Activated naive CD4-positive, alpha-beta T cell treated with anti-CD3 and anti-CD28 coated beads, Interleukin-2, amount 50 U/mL, for 24 hours (primary cell): ENCODE data around the gene GTSE1.

Experiments used
- H3K27ac Mint-ChIP-seq: one replicate; pipeline ENCODE4 v1.8.0; 2021; ENCODE audit warnings: mild to moderate bottlenecking, mixed read lengths
- H3K27me3 Mint-ChIP-seq: one replicate; pipeline ENCODE4 v1.8.0; 2021; ENCODE audit warnings: mixed read lengths
- H3K36me3 Mint-ChIP-seq: one replicate; pipeline ENCODE4 v1.8.0; 2021; ENCODE audit warnings: mixed read lengths
- H3K4me1 Mint-ChIP-seq: one replicate; pipeline ENCODE4 v1.8.0; 2021; ENCODE audit warnings: mixed read lengths
- H3K4me3 Mint-ChIP-seq: one replicate; pipeline ENCODE4 v1.8.0; 2021; ENCODE audit warnings: mild to moderate bottlenecking, mixed read lengths
- H3K9me3 Mint-ChIP-seq: one replicate; pipeline ENCODE4 v1.8.0; 2021; ENCODE audit warnings: mixed read lengths

Gene GTSE1

DNA sequence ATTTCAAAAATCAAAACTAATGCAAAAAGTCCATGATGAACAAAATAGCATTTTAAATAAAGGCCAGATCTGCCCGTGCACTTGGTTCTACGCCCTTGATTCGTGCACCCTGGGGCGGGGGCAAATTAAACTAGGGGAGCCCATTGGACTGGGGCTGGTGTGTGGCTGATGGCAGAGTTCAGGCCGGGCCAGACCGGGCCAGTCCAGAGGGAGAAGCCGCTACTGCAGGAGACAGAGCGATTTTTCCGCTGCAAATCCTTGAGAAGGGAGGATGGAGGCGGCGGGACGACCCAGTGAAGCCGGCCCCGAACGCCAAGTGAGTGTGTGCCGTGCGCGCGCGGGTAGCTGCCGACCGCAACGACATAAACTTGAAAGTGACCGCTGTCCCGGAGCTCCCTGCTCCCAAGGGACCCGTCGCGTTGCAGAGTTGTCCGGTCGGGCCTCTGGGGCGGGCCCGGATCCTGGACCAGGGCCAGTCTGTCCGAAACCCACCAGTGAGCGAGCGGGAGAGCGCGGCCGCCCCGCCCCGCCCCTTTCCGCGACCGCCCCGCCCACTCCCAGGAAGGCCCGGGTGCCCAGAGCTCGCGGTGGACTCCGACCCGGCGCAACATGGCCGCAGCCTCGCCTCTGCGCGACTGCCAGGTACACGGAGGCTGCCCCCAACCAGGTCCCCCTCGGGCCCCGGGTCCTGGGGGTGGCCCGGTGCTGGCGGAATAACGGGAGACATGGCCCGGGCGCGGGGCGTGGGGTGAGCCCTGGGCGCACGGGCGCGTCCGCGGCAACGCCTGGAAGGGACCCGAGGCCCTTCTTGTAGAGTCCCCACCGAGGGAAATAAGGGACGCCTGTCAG is 29.0 kb upstream of the GTSE1 start, which contains the start of gene TTC38:
Gene TTC38 (plus strand): TSS at position 578 of the 849 bp plus-strand sequence. CDS start 32 bp downstream, at position 610.
- peak within 1 kb of the TSS; percentile 89 for H3K4me3 Mint-ChIP-seq
- peaks cover 15% of the 10 kb centered on the region for H3K4me1 Mint-ChIP-seq
- peaks cover 18% of the 10 kb centered on the region for H3K27me3 Mint-ChIP-seq
- no peaks in the 10 kb centered on the region for H3K9me3 Mint-ChIP-seq
- no peak within 1 kb of the TSS for H3K27ac Mint-ChIP-seq
- no peaks in the 10 kb centered on the region for H3K36me3 Mint-ChIP-seq

DNA sequence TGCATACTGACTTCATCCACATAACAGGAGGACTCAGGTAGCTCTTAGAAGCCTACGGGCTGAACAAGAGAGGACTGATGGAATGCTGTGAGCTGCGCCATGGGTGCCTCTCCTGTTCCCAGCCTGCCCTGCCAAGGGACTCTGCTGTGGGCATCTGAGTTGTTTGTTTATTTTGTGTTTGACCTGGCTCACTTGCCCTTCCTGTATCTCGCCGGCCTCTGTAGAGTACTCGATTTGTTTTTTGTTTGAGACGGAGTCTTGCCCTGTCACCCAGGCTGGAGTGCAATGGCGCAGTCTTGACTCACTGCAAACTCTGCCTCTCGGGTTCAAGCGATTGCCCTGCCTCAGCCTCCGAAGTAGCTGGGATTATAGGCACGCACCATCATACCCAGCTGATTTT is 27.1 kb upstream of the GTSE1 start:
- H3K4me1 Mint-ChIP-seq = peaks cover 15% of the 10 kb centered on the region
- H3K4me3 Mint-ChIP-seq = peak overlapping the region; percentile 65
- H3K27me3 Mint-ChIP-seq = peaks cover 5% of the 10 kb centered on the region
- no peaks in the 10 kb centered on the region for H3K36me3 Mint-ChIP-seq
- H3K27ac Mint-ChIP-seq = no peak overlapping the region
- no peaks in the 10 kb centered on the region for H3K9me3 Mint-ChIP-seq

DNA sequence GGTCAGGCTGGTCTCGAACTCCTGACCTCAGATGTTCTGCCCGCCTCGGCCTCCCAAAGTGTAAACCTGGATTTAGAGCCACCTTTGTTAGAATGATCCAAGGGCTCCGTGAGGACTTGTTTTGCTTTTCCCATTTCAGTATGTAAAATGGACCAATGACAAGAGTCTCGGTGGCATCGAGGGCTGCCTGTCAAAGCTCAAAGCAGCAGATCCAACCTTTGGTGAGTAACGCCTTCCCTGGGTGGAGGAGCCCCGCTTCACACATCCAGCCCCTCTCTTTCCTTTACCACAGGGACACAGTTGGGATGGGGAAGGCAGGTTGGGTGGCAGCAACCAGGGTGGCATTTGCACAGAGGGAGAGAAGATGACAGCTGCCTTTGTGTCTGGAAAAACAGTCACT is 24.5 kb upstream of the GTSE1 start:
- Mint-ChIP-seq H3K4me3 (no peak overlapping the region), H3K36me3 (peaks cover 5% of the 10 kb centered on the region), H3K4me1 (peaks cover 14% of the 10 kb centered on the region)

DNA sequence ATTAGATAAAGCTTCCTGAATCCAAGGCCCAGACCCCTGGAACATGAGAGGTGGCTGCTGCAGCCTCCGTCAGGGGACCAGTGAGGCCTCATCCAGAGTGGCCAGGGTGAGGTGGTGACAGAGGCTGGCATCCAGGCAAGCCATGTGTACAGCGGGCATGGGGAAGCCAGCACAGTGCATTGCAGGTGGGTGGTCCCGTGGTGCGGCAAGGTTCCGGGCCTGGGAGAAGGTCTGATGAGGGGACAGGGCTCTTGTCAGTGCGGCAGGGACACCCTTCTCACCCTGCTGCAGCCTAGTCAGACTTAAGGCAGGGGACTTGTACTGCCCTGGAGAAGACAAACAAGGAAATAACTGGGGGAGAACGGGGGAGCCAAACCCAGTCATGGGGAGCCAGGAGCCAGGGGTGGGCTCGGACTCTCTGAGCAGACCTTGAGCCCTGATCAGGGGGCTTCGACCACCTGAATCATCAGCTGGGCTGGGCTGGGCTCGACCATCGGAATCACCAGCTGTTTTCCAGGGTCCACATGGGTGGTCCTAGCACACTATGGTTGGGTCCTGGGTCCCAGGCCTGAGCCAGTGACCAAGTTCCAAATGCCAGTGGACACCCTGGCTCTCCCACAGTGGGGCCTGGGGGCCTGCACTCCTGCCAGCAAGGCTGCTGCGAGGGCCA is 23.8 kb upstream of the GTSE1 start:
- no peaks in the 10 kb centered on the region for H3K9me3 Mint-ChIP-seq
- H3K36me3 Mint-ChIP-seq = peaks cover 5% of the 10 kb centered on the region
- no peak overlapping the region for H3K27ac Mint-ChIP-seq
- H3K4me3 Mint-ChIP-seq = no peak overlapping the region
- peaks cover 9% of the 10 kb centered on the region for H3K4me1 Mint-ChIP-seq
- no peaks in the 10 kb centered on the region for H3K27me3 Mint-ChIP-seq

More for the DNA sequence above, 24.5 kb upstream of the GTSE1 start:
- H3K27me3 Mint-ChIP-seq = no peaks in the 10 kb centered on the region
- no peaks in the 10 kb centered on the region for H3K9me3 Mint-ChIP-seq
- no peak overlapping the region for H3K27ac Mint-ChIP-seq

DNA sequence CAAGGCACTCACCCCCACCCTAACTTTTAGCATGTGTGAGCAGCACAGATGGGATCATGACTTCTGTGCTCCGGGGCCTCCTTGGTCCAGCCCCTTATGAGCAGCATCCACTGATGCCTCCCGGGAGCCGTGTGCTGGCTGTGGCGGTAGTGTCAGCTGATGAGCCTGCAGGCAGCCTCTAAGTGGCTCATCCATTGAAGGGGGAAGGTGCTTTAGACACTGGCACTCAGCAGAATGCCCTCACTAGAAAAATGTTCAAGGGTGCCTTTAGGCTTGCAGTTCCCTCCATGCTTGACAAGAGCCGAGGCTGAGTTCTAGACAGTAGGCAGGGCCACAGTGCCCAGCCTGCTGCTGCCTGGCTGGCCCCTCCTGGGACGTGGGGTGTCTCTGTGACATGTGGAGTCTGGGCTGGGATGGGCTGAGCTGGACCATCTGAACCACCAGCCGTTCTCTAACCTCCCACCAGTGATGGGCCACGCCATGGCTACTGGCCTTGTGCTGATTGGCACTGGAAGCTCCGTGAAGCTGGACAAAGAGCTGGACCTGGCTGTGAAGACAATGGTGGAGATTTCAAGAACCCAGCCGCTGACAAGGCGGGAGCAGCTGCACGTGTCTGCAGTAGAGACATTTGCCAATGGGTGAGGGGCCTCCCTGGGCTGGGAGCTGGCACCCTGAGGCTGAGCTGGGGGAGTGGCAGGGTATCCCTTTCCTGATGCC is 23.1 kb upstream of the GTSE1 start:
- H3K4me3 Mint-ChIP-seq = no peak overlapping the region

DNA sequence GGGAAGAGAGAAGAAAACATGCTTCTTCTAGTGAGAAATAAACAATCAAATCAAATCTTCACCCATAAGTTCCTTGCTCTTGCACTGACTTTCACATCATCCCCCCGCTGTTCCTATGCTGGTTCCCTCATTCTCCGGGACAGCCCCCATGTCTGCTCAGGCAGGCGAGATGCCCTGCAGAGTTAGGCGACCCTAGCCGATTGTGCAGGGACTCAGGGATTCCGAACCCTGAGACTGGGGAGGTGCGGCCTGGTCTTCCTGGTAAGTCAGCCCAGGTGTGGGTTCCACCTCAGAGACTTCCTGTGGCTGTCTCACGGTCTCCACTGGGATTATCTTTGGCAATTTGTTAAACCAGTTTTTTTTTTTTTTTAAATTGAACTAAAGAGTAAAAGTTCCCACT is 22.3 kb upstream of the GTSE1 start:
- no peak overlapping the region for H3K4me3 Mint-ChIP-seq
- no peaks in the 10 kb centered on the region for H3K9me3 Mint-ChIP-seq
- H3K27me3 Mint-ChIP-seq = no peaks in the 10 kb centered on the region
- no peak overlapping the region for H3K27ac Mint-ChIP-seq
- peaks cover 3% of the 10 kb centered on the region for H3K4me1 Mint-ChIP-seq
- peaks cover 5% of the 10 kb centered on the region for H3K36me3 Mint-ChIP-seq

More for the DNA sequence above, 23.1 kb upstream of the GTSE1 start:
- no peaks in the 10 kb centered on the region for H3K9me3 Mint-ChIP-seq
- H3K27me3 Mint-ChIP-seq = no peaks in the 10 kb centered on the region
- no peak overlapping the region for H3K27ac Mint-ChIP-seq
- H3K4me1 Mint-ChIP-seq = peaks cover 3% of the 10 kb centered on the region
- H3K36me3 Mint-ChIP-seq = peaks cover 5% of the 10 kb centered on the region

DNA sequence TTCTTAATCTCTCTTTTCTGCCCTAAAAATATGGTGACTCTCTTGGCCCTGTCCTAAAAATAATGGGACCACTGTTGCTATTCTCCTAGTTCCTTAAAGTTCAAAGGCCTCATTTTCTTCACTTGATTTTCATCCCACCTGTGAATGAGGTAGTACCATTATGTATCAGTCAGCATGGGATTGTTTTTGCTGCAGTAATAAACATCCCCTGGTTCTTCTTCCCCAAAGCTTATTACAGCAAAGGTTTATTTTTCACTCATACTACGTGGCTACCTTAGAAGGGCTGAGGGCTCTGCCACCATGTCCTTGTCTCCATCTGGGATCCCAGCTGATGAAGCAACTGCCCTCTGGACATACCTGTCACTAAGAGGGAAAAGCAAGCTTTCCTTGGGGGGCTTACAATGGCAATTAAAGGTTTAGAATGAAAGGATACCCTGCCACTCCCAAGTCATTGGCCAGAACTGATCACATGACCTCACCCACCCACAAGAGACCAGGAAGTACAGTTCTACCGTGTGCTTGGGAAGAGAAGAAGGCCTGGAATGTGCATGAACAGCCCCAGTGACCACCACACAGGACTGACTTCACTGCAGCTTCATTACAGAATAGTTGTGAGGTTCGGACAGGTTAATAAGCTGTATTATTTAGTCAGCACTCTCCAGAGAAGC is 21.1 kb upstream of the GTSE1 start:
- no peaks in the 10 kb centered on the region for H3K27me3 Mint-ChIP-seq

DNA sequence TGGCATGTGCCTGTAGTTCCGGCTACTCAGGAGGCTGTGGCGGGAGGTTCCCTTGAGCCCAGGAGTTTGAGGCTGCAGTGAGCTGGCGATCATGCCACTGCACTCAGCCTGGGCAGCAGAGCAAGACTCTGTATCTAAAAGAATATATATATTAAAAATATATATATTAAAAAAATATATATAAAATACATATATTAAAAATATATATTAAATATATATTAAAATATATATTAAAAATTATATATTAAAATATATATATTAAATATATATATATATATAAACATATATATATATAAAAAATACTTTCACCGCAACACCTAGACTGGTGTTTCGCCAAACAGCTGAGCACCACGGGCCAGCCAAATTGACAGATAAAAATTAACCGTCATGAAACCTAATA is 20.1 kb upstream of the GTSE1 start:
- no peaks in the 10 kb centered on the region for H3K27me3 Mint-ChIP-seq
- peaks cover 5% of the 10 kb centered on the region for H3K36me3 Mint-ChIP-seq
- no peaks in the 10 kb centered on the region for H3K9me3 Mint-ChIP-seq
- H3K4me3 Mint-ChIP-seq = no peak overlapping the region
- no peak overlapping the region for H3K27ac Mint-ChIP-seq
- H3K4me1 Mint-ChIP-seq = no peaks in the 10 kb centered on the region

More for the DNA sequence above, 21.1 kb upstream of the GTSE1 start:
- Mint-ChIP-seq H3K4me3 (no peak overlapping the region), H3K27ac (no peak overlapping the region), H3K36me3 (peaks cover 5% of the 10 kb centered on the region), H3K9me3 (no peaks in the 10 kb centered on the region), H3K4me1 (no peaks in the 10 kb centered on the region)

DNA sequence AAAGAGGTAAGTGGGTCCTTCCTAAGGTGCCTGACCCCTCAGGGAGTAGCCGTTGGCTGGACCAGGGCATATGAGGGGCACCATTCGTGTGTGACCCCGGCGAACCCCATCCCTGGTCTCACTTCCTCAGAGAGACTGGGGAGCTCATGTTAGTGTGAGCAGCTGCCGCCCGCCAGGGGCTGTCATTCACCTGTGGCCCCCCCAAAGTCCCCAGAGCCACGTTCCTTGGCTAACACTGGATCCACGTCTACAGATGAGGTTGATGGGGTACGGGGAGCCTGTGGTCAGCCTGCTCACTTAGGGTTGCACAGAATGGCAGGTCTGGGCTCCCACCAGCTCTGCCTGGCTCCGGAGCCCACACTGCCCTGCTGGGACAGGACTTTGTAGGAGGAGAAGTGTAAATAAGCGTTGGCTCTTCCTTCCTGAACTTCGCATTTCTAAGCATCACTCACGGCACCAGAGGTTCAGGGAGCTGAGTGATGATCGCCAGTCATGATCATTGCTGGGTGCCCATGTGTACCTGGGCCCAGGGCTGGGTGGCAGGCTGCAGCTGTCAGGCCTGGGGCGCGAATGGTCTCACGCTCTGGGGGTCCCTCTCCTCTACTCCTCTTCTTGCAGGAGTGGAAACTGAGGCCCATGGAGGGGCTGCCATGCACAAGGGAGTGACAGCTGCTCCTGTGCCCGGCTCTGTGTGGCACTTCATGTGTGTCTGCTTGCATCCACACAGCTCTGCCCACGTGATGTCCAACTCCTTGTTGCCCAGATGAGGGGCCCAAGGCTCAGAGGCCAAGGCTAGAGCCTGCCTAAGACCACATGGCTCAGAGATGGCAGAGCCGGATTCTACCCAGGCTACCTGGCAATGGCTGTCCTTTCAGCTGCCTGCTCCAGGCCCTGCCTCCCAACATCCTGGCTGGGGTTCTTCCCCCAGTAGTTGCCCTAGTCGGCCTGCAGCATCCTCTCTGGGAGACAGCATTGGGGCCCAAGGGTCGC is 17.7 kb upstream of the GTSE1 start:
- Mint-ChIP-seq H3K27me3 (no peaks in the 10 kb centered on the region), H3K4me1 (no peaks in the 10 kb centered on the region), H3K27ac (no peak overlapping the region), H3K36me3 (peaks cover 6% of the 10 kb centered on the region), H3K9me3 (no peaks in the 10 kb centered on the region), H3K4me3 (no peak overlapping the region)

DNA sequence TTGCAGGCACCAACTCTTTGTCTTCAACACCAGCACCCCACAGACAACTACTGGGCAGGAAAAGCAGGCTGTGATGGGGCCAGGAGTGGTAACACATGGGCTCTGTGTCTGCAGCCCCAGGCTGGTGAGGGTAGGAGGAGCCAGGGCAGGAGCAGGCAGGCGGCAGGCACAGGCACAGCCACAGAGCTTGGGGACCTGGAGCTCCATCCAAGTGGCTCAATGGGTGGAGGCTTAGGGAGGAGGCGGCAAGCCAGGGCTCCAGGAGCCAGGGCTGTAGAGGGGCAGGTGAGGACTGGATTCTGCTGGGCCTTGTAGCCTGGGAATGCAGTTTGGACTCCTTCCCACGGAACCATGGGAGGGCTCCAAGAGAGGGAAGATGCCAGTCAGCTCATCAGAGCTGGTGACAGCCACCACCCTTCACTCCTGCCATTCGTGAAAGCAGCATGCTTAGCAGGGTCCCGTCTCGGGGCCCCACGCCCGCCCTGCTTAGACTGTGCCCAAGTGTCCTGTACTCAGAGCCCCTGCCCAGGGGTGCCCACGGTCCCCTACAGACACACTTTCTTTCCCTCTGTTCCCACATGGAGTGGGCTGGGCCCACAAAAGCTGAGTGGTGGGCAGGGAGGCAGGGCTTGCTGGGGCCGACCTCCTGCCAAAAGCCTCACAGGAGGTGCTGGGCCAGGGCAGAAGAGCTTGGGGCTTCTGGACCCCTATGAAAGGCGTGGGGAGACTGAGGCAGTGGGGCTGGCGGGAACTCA is 16.4 kb upstream of the GTSE1 start:
- no peak overlapping the region for H3K4me3 Mint-ChIP-seq
- no peaks in the 10 kb centered on the region for H3K4me1 Mint-ChIP-seq
- H3K27me3 Mint-ChIP-seq = no peaks in the 10 kb centered on the region
- no peak overlapping the region for H3K27ac Mint-ChIP-seq
- H3K36me3 Mint-ChIP-seq = peaks cover 10% of the 10 kb centered on the region
- H3K9me3 Mint-ChIP-seq = no peaks in the 10 kb centered on the region

DNA sequence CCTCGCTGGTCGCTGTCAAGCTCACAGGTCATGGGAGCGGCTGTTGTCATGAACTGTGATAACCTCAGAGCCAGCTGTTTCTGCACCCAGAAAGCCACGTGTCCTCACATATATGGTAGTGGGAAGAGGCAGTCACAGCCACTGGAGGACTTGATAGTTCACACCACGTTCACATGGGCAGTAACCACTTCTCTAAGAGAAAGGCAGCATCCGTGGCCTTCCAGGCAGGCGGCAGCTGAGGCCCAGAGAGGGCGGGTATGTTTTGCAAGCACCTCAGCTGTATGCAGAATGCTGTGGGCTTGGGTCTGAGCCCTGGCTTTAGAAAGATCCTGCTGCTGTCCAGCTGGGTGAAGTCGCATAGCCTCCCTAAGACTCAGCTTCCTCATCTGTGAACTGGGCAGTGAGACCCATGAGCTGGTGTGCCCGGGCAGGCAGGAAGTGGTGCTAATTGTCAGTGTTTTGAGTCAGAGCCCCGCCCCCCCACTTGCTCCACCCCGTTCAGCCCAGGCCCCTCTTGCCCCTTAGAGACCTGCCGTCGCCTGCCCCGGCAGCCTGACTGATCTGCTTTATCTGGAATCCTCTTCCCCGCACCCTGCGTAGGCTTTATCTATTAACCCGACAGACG is 15.6 kb upstream of the GTSE1 start:
- peaks cover 5% of the 10 kb centered on the region for H3K36me3 Mint-ChIP-seq

DNA sequence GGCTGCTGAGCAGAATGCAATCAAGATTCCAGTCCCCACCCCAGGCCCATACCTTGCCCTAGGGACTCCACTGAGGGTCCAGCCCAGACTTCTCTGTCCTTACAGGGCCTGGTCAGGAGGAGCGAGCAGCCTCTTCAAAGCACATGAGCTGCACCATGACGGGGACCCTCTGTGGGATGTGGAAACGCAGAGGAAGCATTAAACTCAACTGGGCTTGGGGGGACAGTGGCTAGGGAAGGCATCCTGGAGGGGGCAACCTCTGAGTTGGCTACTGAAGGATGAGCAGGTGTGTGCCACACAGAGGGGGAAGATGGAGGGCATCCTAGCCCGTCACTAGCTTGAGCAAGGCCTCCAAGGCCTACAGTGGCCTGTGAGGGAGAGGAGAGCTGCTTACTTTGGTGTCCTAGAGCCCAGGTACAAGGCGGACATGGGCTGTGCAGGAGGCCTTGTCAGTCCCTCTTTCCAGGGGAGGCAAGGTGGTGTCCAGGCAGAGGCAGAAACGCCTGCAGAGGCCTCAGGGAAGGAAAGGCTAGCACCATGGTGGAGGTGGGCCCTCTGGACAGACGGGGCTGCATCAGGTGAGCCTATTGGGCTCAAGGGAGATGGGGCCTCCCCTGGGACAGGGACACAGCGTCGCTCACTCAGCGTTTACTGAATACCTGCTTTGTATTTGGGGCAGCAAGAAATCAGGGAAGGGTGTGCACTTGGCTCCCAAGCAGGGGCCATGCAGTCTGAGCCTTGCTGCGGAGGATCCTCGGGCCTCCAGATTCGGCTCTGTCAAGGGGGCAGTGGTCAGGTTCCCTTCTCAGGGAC is 14.6 kb upstream of the GTSE1 start:
- Mint-ChIP-seq H3K27ac (no peak overlapping the region), H3K4me1 (no peaks in the 10 kb centered on the region), H3K27me3 (no peaks in the 10 kb centered on the region), H3K4me3 (peak overlapping the region; percentile 60), H3K9me3 (no peaks in the 10 kb centered on the region), H3K36me3 (peaks cover 5% of the 10 kb centered on the region)

More for the DNA sequence above, 15.6 kb upstream of the GTSE1 start:
- Mint-ChIP-seq H3K9me3 (no peaks in the 10 kb centered on the region), H3K27ac (no peak overlapping the region), H3K4me3 (peak overlapping the region; percentile 60), H3K4me1 (no peaks in the 10 kb centered on the region), H3K27me3 (no peaks in the 10 kb centered on the region)

DNA sequence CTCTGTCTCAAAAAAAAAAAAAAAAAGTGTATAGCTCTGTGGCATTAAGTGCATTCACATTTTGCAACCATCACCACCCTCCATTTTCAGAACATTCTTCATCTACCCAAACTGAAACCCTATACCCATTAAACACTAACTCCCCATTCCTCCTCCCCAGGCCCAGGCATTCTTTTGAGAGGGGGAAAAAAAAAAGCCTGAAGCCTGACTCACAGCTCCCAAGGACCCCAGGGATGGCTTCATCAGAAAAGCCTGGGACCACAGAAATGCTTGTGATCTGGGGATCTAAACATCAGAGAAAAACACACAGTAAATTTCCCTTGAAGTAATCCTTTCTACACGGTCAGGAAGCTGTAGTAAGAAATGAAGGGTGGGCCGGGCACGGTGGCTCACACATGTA is 10.7 kb upstream of the GTSE1 start:
- no peak overlapping the region for H3K27ac Mint-ChIP-seq
- no peak overlapping the region for H3K4me3 Mint-ChIP-seq
- H3K27me3 Mint-ChIP-seq = no peaks in the 10 kb centered on the region

More for the DNA sequence above, 10.7 kb upstream of the GTSE1 start:
- peaks cover 7% of the 10 kb centered on the region for H3K36me3 Mint-ChIP-seq
- peaks cover 8% of the 10 kb centered on the region for H3K4me1 Mint-ChIP-seq
- no peaks in the 10 kb centered on the region for H3K9me3 Mint-ChIP-seq
